Testis (tissue), 3 donors: ENCODE data around the gene ADAMTS8. TPM values are rescaled to one million over a fixed set of nuclear protein-coding genes. Genes with fewer than 3 reads are reported as not detected.

ENCODE experiments used
- DNase-seq: peaks from one replicate; pipeline ENCODE4 v3.0.0-alpha.2; 2019
- H3K27ac ChIP-seq, 2 donors: fragments of 200-600 bp; sonication (generic); one replicate each; pipeline ENCODE4 v1.5.1; 2019
- H3K27me3 ChIP-seq: fragments of 200-600 bp; sonication (generic); one replicate; pipeline ENCODE4 v1.5.1; 2019
- H3K36me3 ChIP-seq: fragments of 200-600 bp; sonication (generic); one replicate; pipeline ENCODE4 v1.5.1; 2017; ENCODE audit warnings: low read depth; ENCODE audit errors: missing control alignments
- H3K4me1 ChIP-seq: fragments of 200-600 bp; sonication (generic); one replicate; pipeline ENCODE4 v1.5.1; 2019
- H3K4me3 ChIP-seq, 2 donors: fragments of 200-600 bp; sonication (generic); one replicate each; pipeline ENCODE4 v1.5.1; 2017 to 2019
- H3K9me3 ChIP-seq: fragments of 200-600 bp; sonication (generic); one replicate; pipeline ENCODE4 v1.5.1; 2017
- POLR2A ChIP-seq: fragments of 450-650 bp; IDR thresholded peaks from one replicate; pipeline ENCODE4 v1.6.1; 2017; ENCODE audit warnings: antibody characterized with exemption, mild to moderate bottlenecking, moderate library complexity
- WGBS, 2 donors: methylation state at CpG; one replicate each; pipeline ENCODE4 v1.1.5; 2018; 5-methylcytosine and 5-hydroxymethylcytosine counted together
- intact Hi-C: fragments of 100-400 bp; cut with DNase I; formaldehyde crosslinking; loops from one replicate; pipeline ENCODE4 v1.15.1; 2023; ENCODE audit warnings: low total_unique reads
- polyA plus RNA-seq: library from polyadenylated mRNA; stranded (reverse); fragments of 350-450 nt; fragmentation: Illumina TruSeq; extraction: RNeasy Lipid Tissue Mini Kit (QIAGEN cat#74804); gene quantifications from one replicate; pipeline ENCODE4 v1.2.3, GENCODE V29; 2014; ENCODE audit warnings: low read depth, low replicate concordance; ENCODE audit not compliant: insufficient read depth
- total RNA-seq, 2 donors: library from RNA; depleted of rRNA; stranded (reverse); fragments of >200 nt; gene quantifications; one replicate each; pipeline ENCODE4 v1.2.3, GENCODE V29; 2016
- TF ChIP-seq, protein P1 (sequence below), 3 experiments: fragments of 450-650 bp in 2 of 3; fragments of 200-600 bp in 1 of 3; sonication (generic) in 1 of 3; IDR thresholded peaks; one replicate each; pipeline ENCODE4 v1.5.1; 2016 to 2019; ENCODE audit warnings: antibody characterized with exemption in 3 of 3, mild to moderate bottlenecking in 2 of 3, moderate library complexity in 1 of 3

The ADAMTS8 gene
- total and polyA plus RNA-seq, 3 donors from 2014 or later, result 0.39 to 1.2 (median 0.56) TPM

- intact Hi-C loops, result no loop called here
- no peaks in the 10 kb centered on the region for H3K4me1 ChIP-seq
- 88 to 96% methylated on average over 3 to 6 of the region's 6 CpGs for WGBS, 2 donors
- no peak overlapping the region for H3K4me3 ChIP-seq
- no peak for DNase-seq
- H3K27me3 ChIP-seq, result no peaks in the 10 kb centered on the region
- H3K27ac ChIP-seq, result no peak overlapping the region
- no peaks in the 10 kb centered on the region for H3K36me3 ChIP-seq
- H3K9me3 ChIP-seq, result no peaks in the 10 kb centered on the region
- TF ChIP-seq, protein P1, sequence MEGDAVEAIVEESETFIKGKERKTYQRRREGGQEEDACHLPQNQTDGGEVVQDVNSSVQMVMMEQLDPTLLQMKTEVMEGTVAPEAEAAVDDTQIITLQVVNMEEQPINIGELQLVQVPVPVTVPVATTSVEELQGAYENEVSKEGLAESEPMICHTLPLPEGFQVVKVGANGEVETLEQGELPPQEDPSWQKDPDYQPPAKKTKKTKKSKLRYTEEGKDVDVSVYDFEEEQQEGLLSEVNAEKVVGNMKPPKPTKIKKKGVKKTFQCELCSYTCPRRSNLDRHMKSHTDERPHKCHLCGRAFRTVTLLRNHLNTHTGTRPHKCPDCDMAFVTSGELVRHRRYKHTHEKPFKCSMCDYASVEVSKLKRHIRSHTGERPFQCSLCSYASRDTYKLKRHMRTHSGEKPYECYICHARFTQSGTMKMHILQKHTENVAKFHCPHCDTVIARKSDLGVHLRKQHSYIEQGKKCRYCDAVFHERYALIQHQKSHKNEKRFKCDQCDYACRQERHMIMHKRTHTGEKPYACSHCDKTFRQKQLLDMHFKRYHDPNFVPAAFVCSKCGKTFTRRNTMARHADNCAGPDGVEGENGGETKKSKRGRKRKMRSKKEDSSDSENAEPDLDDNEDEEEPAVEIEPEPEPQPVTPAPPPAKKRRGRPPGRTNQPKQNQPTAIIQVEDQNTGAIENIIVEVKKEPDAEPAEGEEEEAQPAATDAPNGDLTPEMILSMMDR (IDR thresholded peaks at IDR 0.05), result no peak
These were observed 40.8 kb upstream of the ADAMTS8 start for GRCh38 chr11:130469181-130469580.

- intact Hi-C loops, result no loop called here
- Histone ChIP-seq H3K4me1 (no peaks in the 10 kb centered on the region), H3K9me3 (no peaks in the 10 kb centered on the region), H3K27ac (peak overlapping the region in 1 of 2 donors; percentile 7), H3K36me3 (no peaks in the 10 kb centered on the region), H3K4me3 (no peak overlapping the region), H3K27me3 (no peaks in the 10 kb centered on the region)
- 85 to 90% methylated on average over 10 of the region's 10 CpGs for WGBS, 2 donors
- no peak for TF ChIP-seq POLR2A
- TF ChIP-seq, protein P1 (IDR thresholded peaks at IDR 0.05), result no peak
- no peak for DNase-seq
These were observed 38.9 kb upstream of the ADAMTS8 start for GRCh38 chr11:130467116-130467900.

DNA sequence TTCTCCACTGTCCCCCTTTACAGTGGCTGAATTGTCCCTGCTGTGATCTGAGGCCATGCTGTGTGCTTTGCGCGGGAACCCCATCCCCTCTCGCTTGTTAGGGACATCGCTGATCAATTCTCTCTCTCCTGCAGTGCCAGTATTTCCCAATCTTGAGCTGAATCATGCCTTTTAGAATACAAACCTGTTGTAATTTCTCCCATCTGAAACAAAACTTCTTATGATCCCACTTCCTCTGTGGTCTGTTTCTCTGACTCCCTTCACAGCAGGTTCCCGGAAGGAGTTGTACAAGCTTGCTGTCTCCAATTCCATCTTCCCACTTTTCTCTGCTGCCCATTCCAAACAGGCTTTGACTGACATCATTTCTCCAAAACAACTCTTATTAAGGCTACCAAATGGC, 36.9 kb upstream of the ADAMTS8 start:
- Histone ChIP-seq H3K9me3 (no peaks in the 10 kb centered on the region), H3K36me3 (no peaks in the 10 kb centered on the region), H3K4me3 (no peak overlapping the region), H3K4me1 (no peaks in the 10 kb centered on the region), H3K27me3 (no peaks in the 10 kb centered on the region), H3K27ac (no peak overlapping the region)
- TF ChIP-seq, protein P1 (IDR thresholded peaks at IDR 0.05), result no peak
- no peak for TF ChIP-seq POLR2A
- 96 to 97% methylated on average over 5 of the region's 5 CpGs for WGBS, 2 donors
- intact Hi-C loops, result no loop called here
- DNase-seq, result no peak

DNA sequence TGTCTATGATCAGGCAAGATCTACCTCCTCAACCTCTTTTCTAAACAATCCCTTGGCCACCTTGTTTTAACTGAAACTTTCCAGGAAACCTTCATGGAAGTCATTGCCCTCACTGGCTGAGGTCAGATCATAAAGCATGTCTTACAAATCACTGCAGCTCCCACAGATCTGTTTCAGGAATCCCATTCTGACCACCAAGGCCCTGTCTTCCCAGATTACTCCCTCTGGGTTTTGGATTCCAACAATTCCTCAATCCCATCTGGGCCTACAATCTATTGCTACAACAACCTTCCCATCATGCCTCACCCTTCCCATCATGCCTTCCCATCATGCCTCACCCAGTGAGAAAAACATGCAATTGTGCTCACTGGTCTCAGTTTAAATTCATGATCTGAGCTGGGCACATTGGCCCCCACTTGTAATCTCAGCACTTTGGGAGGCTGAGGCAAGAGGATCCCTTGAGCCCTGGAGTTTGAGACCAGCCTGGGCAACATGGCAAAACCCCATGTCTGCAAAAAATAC, 35.9 kb upstream of the ADAMTS8 start:
- Histone ChIP-seq H3K36me3 (no peaks in the 10 kb centered on the region), H3K27me3 (no peaks in the 10 kb centered on the region), H3K27ac (no peak overlapping the region), H3K9me3 (no peaks in the 10 kb centered on the region), H3K4me3 (no peak overlapping the region), H3K4me1 (no peaks in the 10 kb centered on the region)
- TF ChIP-seq POLR2A, result no peak
- TF ChIP-seq, protein P1 (IDR thresholded peaks at IDR 0.05), result no peak
- intact Hi-C loops, result no loop called here
- no peak for DNase-seq

DNA sequence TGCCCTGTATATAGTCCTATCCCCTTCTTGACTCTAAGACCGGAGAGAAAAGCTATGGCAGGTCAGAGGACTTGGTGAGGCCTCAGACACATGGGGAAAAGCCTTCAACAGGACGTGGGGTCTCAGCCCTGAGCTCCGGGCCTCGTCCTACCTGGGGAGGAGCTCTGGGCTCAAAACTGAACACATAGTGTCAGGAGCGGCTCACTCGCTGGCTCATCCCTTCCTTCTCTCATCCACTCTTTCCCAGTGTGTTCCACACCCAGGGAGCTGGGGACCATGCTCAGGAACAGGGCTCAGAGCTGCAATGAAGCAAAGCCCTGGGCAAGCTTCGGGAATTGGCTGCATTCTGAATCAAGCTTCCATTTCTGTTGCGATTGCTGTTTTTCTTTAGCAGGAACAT, 34.5 kb upstream of the ADAMTS8 start:
- no peak overlapping the region for H3K27ac ChIP-seq
- TF ChIP-seq, protein P1 (IDR thresholded peaks at IDR 0.05), result no peak
- TF ChIP-seq POLR2A, result no peak
- H3K4me3 ChIP-seq, result no peak overlapping the region
- H3K36me3 ChIP-seq, result no peaks in the 10 kb centered on the region
- no peaks in the 10 kb centered on the region for H3K27me3 ChIP-seq
- WGBS, 2 donors, result 92% methylated on average over 8 of the region's 8 CpGs
- DNase-seq, result no peak
- intact Hi-C loops, result no loop called here
- no peaks in the 10 kb centered on the region for H3K9me3 ChIP-seq
- H3K4me1 ChIP-seq, result no peaks in the 10 kb centered on the region
